Sigmoid colon (tissue), 7 donors: ENCODE data around the gene CTAGE8. TPM values are rescaled to one million over a fixed set of nuclear protein-coding genes. Genes with fewer than 3 reads are reported as not detected.
"Not testable (repeated sequence)": the region's sequence is repeated elsewhere in the genome, so short reads cannot be mapped to it uniquely, and the experiment has no call there.

ENCODE experiments used
- DNase-seq: peaks from one replicate; pipeline ENCODE4 v3.0.0-alpha.2; 2019
- H3K27ac ChIP-seq, 4 donors: fragments of 200-600 bp; sonication (generic); one replicate each; pipeline ENCODE4 v1.5.1; 2016 to 2019; ENCODE audit warnings: mild to moderate bottlenecking in 1 of 4
- H3K27me3 ChIP-seq, 3 donors: fragments of 200-600 bp; sonication (generic); one replicate each; pipeline ENCODE4 v1.5.1; 2019; ENCODE audit warnings: mild to moderate bottlenecking in 1 of 3
- H3K36me3 ChIP-seq, 4 donors: fragments of 200-600 bp; sonication (generic); one replicate each; pipeline ENCODE4 v1.5.1; 2016 to 2019
- H3K4me1 ChIP-seq, 4 donors: fragments of 200-600 bp; sonication (generic); one replicate each; pipeline ENCODE4 v1.5.1; 2017 to 2019
- H3K4me3 ChIP-seq, 4 donors: fragments of 200-600 bp; sonication (generic); one replicate each; pipeline ENCODE4 v1.5.1; 2017 to 2019; ENCODE audit warnings: mild to moderate bottlenecking in 2 of 4, moderate library complexity in 1 of 4
- H3K9me3 ChIP-seq, 4 donors: fragments of 200-600 bp in 3 of 4; sonication (generic) in 3 of 4; one replicate each; pipeline versions ENCODE4 v1.5.1 to v1.6.1; 2013 to 2019
- WGBS, 2 donors: extraction: QIAGEN DNeasy Blood & Tissue Kit; methylation state at CpG; one replicate each; pipeline ENCODE4 v1.1.7; 2013; 5-methylcytosine and 5-hydroxymethylcytosine counted together
- intact Hi-C: fragments of 100-400 bp; cut with DNase I; formaldehyde crosslinking; loops from one replicate; pipeline ENCODE4 v1.15.1; 2023
- polyA plus RNA-seq, 3 donors: library from polyadenylated mRNA; stranded (reverse); fragments of 200-250 nt; gene quantifications; one replicate each; pipeline ENCODE4 v1.2.3, GENCODE V29; 2013
- total RNA-seq, 4 donors: library from RNA; depleted of rRNA; stranded (reverse); fragments of >200 nt; gene quantifications; one replicate each; pipeline ENCODE4 v1.1.0, GENCODE V29; 2016
- donor health status: healthy with polysubstance abuse.
- donor health status: Bipolar disorder and iron deficiency.
- donor health status: healthy.

Gene CTAGE8
- total and polyA plus RNA-seq, 7 donors: 0.49 to 5.0 (median 1.4) TPM; not detected in 3

- intact Hi-C loops, DNase-seq, H3K4me1 ChIP-seq, H3K27ac ChIP-seq, H3K4me3 ChIP-seq, H3K9me3 ChIP-seq, H3K27me3 ChIP-seq, H3K36me3 ChIP-seq: not testable (repeated sequence)
Observed at GRCh38 chr7:144220531-144220930, 48.6 kb downstream of the CTAGE8 start.

- H3K36me3 ChIP-seq, H3K27me3 ChIP-seq, H3K4me1 ChIP-seq, intact Hi-C loops, DNase-seq, H3K9me3 ChIP-seq, H3K27ac ChIP-seq, H3K4me3 ChIP-seq: not testable (repeated sequence)
- no CpG with 5 or more reads among the region's 4 CpGs for WGBS, 2 donors
Observed at GRCh38 chr7:144219149-144219548, 49.9 kb downstream of the CTAGE8 start.

GRCh38 chr7:144218581-144218980 lies 50.5 kb downstream of the CTAGE8 start:
- H3K9me3 ChIP-seq, H3K27ac ChIP-seq, DNase-seq, H3K4me1 ChIP-seq, H3K36me3 ChIP-seq, H3K27me3 ChIP-seq, intact Hi-C loops, H3K4me3 ChIP-seq: not testable (repeated sequence)
- 94 to 95% methylated on average over 1 of the region's 1 CpG for WGBS, 2 donors

GRCh38 chr7:144217200-144217599 lies 51.9 kb downstream of the CTAGE8 start:
- H3K4me3 ChIP-seq, H3K27me3 ChIP-seq, DNase-seq: not testable (repeated sequence)

More at GRCh38 chr7:144217200-144217599, 51.9 kb downstream of the CTAGE8 start:
- H3K27ac ChIP-seq, H3K36me3 ChIP-seq, H3K9me3 ChIP-seq, intact Hi-C loops, H3K4me1 ChIP-seq: not testable (repeated sequence)

Other genes with a start within 250 kb of the CTAGE8 start
- not detected for gene OR2A5, start 220.3 kb downstream of the CTAGE8 start, total RNA-seq
- not detected for gene OR2A5, start 220.3 kb downstream of the CTAGE8 start, polyA plus RNA-seq
- gene OR2A25, start 199.5 kb downstream of the CTAGE8 start, total RNA-seq: not detected
- not detected for gene OR2A25, start 199.5 kb downstream of the CTAGE8 start, polyA plus RNA-seq
- not detected for gene OR2A12, start 183.0 kb downstream of the CTAGE8 start, total RNA-seq
- not detected for gene OR2A12, start 183.0 kb downstream of the CTAGE8 start, polyA plus RNA-seq
- gene OR2A2, start 159.7 kb downstream of the CTAGE8 start, total RNA-seq: not detected
- gene OR2A2, start 159.7 kb downstream of the CTAGE8 start, polyA plus RNA-seq: not detected
- gene OR2A14, start 146.1 kb downstream of the CTAGE8 start, total RNA-seq: not detected
- gene OR2A14, start 146.1 kb downstream of the CTAGE8 start, polyA plus RNA-seq: not detected
- 1 to 10 TPM in 3 of 4 donors, under 1 TPM in 1; 0.49 to 1.8 (median 1.6) TPM for gene CTAGE4, start 85.8 kb downstream of the CTAGE8 start, total RNA-seq
- gene CTAGE4, start 85.8 kb downstream of the CTAGE8 start, polyA plus RNA-seq: 1 to 10 TPM in 2 of 3 donors, under 1 TPM in 1; 0.90 to 3.0 (median 3.0) TPM
- 1 to 10 TPM in 3 of 4 donors, under 1 TPM in 1; 0.54 to 2.9 (median 2.2) TPM for gene ARHGEF35, start 73.5 kb downstream of the CTAGE8 start, total RNA-seq
- gene ARHGEF35, start 73.5 kb downstream of the CTAGE8 start, polyA plus RNA-seq: 10 to 100 TPM; 34.7 to 60.6 (median 36.0) TPM
- under 1 TPM in 2 of 4 donors, not detected in 2; 0.16 to 0.28 TPM for gene OR2A42, start 29.7 kb downstream of the CTAGE8 start, total RNA-seq
- gene OR2A42, start 29.7 kb downstream of the CTAGE8 start, polyA plus RNA-seq: under 1 TPM in 1 of 3 donors, not detected in 2; 0.06 TPM
- 1 to 10 TPM in 2 of 4 donors, under 1 TPM in 2; 0.33 to 2.9 (median 1.1) TPM for gene OR2A7, start 4.5 kb downstream of the CTAGE8 start, total RNA-seq
- 1 to 10 TPM in 2 of 3 donors, under 1 TPM in 1; 0.60 to 8.6 (median 3.5) TPM for gene OR2A7, start 4.5 kb downstream of the CTAGE8 start, polyA plus RNA-seq
- gene OR2A1, start 43.1 kb upstream of the CTAGE8 start, total RNA-seq: under 1 TPM in 3 of 4 donors, not detected in 1; 0.14 to 0.36 (median 0.16) TPM
- under 1 TPM in 1 of 3 donors, not detected in 2; 0.06 TPM for gene OR2A1, start 43.1 kb upstream of the CTAGE8 start, polyA plus RNA-seq
- 10 to 100 TPM in 1 of 4 donors, 1 to 10 TPM in 3; 4.9 to 10.9 (median 6.2) TPM for gene ARHGEF5, start 86.1 kb upstream of the CTAGE8 start, total RNA-seq
- 10 to 100 TPM; 27.6 to 47.6 (median 31.1) TPM for gene ARHGEF5, start 86.1 kb upstream of the CTAGE8 start, polyA plus RNA-seq
- gene NOBOX, start 134.4 kb upstream of the CTAGE8 start, total RNA-seq: not detected
- not detected for gene NOBOX, start 134.4 kb upstream of the CTAGE8 start, polyA plus RNA-seq